ENCODE measurements around the gene LGALS3.

LGALS3 gene

GRCh38 chr14:55114720-55115119 is 14.3 kb upstream of the LGALS3 start:
- no peak overlapping the region for H3K4me3 ChIP-seq (ENCODE audit: low read depth, low read length)
- no peak for DNase-seq (ENCODE audit: low read depth)
- TF ChIP-seq CTCF (IDR thresholded peaks at IDR 0.05; ENCODE audit: control insufficient read depth, extremely low read depth, insufficient read depth), result no peak

GRCh38 chr14:55115460-55115859 is 13.6 kb upstream of the LGALS3 start:
- no peak for DNase-seq (ENCODE audit: low read depth)
- no peak for TF ChIP-seq CTCF (IDR thresholded peaks at IDR 0.05; ENCODE audit: control insufficient read depth, extremely low read depth, insufficient read depth)
- H3K4me3 ChIP-seq (ENCODE audit: low read depth, low read length), result no peak overlapping the region

- no peak for TF ChIP-seq CTCF (IDR thresholded peaks at IDR 0.05; ENCODE audit: control insufficient read depth, extremely low read depth, insufficient read depth)
- H3K4me3 ChIP-seq (ENCODE audit: low read depth, low read length), result no peak overlapping the region
- no peak for DNase-seq (ENCODE audit: low read depth)
Observed at GRCh38 chr14:55115861-55116245, 13.2 kb upstream of the LGALS3 start.

- DNase-seq (ENCODE audit: low read depth), result no peak
- H3K4me3 ChIP-seq (ENCODE audit: low read depth, low read length), result no peak overlapping the region
- TF ChIP-seq CTCF (IDR thresholded peaks at IDR 0.05; ENCODE audit: control insufficient read depth, extremely low read depth, insufficient read depth), result no peak
Observed at GRCh38 chr14:55116246-55117030, 12.6 kb upstream of the LGALS3 start.

- no peak overlapping the region for H3K4me3 ChIP-seq (ENCODE audit: low read depth, low read length)
- no peak for TF ChIP-seq CTCF (IDR thresholded peaks at IDR 0.05; ENCODE audit: control insufficient read depth, extremely low read depth, insufficient read depth)
- DNase-seq (ENCODE audit: low read depth), result no peak
Observed at GRCh38 chr14:55117803-55118441, 11.1 kb upstream of the LGALS3 start.

GRCh38 chr14:55118761-55119160 is 10.3 kb upstream of the LGALS3 start:
- H3K4me3 ChIP-seq (ENCODE audit: low read depth, low read length), result no peak overlapping the region
- no peak for DNase-seq (ENCODE audit: low read depth)
- TF ChIP-seq CTCF (IDR thresholded peaks at IDR 0.05; ENCODE audit: control insufficient read depth, extremely low read depth, insufficient read depth), result no peak
